Measurements from ENCODE around the gene TBC1D2.

Gene TBC1D2

GRCh38 chr9:98215271-98215670 lies 40.2 kb downstream of the TBC1D2 start:
- no peak for DNase-seq

- DNase-seq: no peak
These were observed 40.6 kb downstream of the TBC1D2 start for GRCh38 chr9:98214811-98215210.

- DNase-seq: no peak
These were observed 44.2 kb downstream of the TBC1D2 start for GRCh38 chr9:98211260-98211659.

- no peak for DNase-seq
These were observed 45.0 kb downstream of the TBC1D2 start for GRCh38 chr9:98210435-98210834.

- DNase-seq: no peak
These were observed 45.9 kb downstream of the TBC1D2 start for GRCh38 chr9:98209530-98209929.

GRCh38 chr9:98208635-98209034 lies 46.8 kb downstream of the TBC1D2 start:
- DNase-seq: no peak

GRCh38 chr9:98207606-98208005 lies 47.8 kb downstream of the TBC1D2 start:
- no peak for DNase-seq

GRCh38 chr9:98206754-98207153 lies 48.7 kb downstream of the TBC1D2 start:
- DNase-seq: no peak

GRCh38 chr9:98204692-98205091 lies 50.8 kb downstream of the TBC1D2 start:
- no peak for DNase-seq

- DNase-seq: no peak
These were observed 52.3 kb downstream of the TBC1D2 start for GRCh38 chr9:98203153-98203552.

GRCh38 chr9:98202252-98202651 lies 53.2 kb downstream of the TBC1D2 start:
- no peak for DNase-seq

- DNase-seq: no peak
These were observed 53.7 kb downstream of the TBC1D2 start for GRCh38 chr9:98201749-98202148.

- no peak for DNase-seq
These were observed 54.3 kb downstream of the TBC1D2 start for GRCh38 chr9:98201102-98201501.

GRCh38 chr9:98199388-98200033 lies 55.9 kb downstream of the TBC1D2 start:
- no peak for DNase-seq

- no peak for DNase-seq
These were observed 59.8 kb downstream of the TBC1D2 start for GRCh38 chr9:98195671-98196070.

- DNase-seq: no peak
These were observed 62.0 kb downstream of the TBC1D2 start for GRCh38 chr9:98193336-98193944.

GRCh38 chr9:98192503-98193335 lies 62.7 kb downstream of the TBC1D2 start, which contains the start of gene CORO2A:
Gene CORO2A, minus strand, starts transcription at chr9:98192637. Its CDS starts 34,977 bp downstream, at chr9:98157660.
- DNase-seq: peak; percentile 63

- no peak for DNase-seq
These were observed 63.6 kb downstream of the TBC1D2 start for GRCh38 chr9:98191671-98192502.

- DNase-seq: no peak
These were observed 64.3 kb downstream of the TBC1D2 start for GRCh38 chr9:98191181-98191608.

GRCh38 chr9:98190757-98191105 lies 64.7 kb downstream of the TBC1D2 start:
- DNase-seq: no peak

GRCh38 chr9:98189412-98189811 lies 66.0 kb downstream of the TBC1D2 start:
- no peak for DNase-seq

GRCh38 chr9:98187926-98188325 lies 67.5 kb downstream of the TBC1D2 start:
- DNase-seq: no peak

- no peak for DNase-seq
These were observed 69.2 kb downstream of the TBC1D2 start for GRCh38 chr9:98186236-98186635.

Data from NCI-H2227 treated with DMSO at 0.1 percent for 48 hours (cell line).